Common myeloid progenitor, CD34-positive (primary cell): ENCODE results near the gene GTF2A1. TPM values are rescaled to one million over a fixed set of nuclear protein-coding genes. Genes with fewer than 3 reads are reported as not detected.

Experiments
- CTCF ChIA-PET: fragments of 350-600 bp; sonication (Branson Sonifier 250); formaldehyde crosslinking; loops from one replicate; lab custom pipeline; 2021; ENCODE audit warnings: antibody characterized with exemption; lab: Charles Lee
- POLR2A ChIA-PET: fragments of 350-600 bp; sonication (Branson Sonifier 250); formaldehyde crosslinking; loops from one replicate; lab custom pipeline; 2021; ENCODE audit warnings: antibody characterized with exemption; lab: Charles Lee
- DNase-seq, 3 donors: peaks; one replicate each; pipeline versions ENCODE4 v3.0.0 to v3.0.0-alpha.2; 2013
- H3K27ac ChIP-seq, 2 experiments: 1 replicate in 1 of 2; 2 replicates in 1 of 2; pipeline ENCODE4 v1.7.0; 2013; ENCODE audit warnings: inconsistent platforms in 2 of 2, low read length in 2 of 2, mild to moderate bottlenecking in 2 of 2, low read depth in 1 of 2, moderate library complexity in 1 of 2; ENCODE audit not compliant: severe bottlenecking in 2 of 2, insufficient read depth in 1 of 2, poor library complexity in 1 of 2
- H3K27me3 ChIP-seq, 5 experiments: replicated peaks in 2 of 5; 1 replicate in 3 of 5; 2 replicates in 2 of 5; pipeline versions ENCODE4 v1.6.1 to v1.7.0; 2013; ENCODE audit warnings: low read length in 4 of 5, mild to moderate bottlenecking in 2 of 5, moderate library complexity in 2 of 5, inconsistent platforms in 1 of 5; ENCODE audit not compliant: insufficient read depth in 5 of 5, control insufficient read depth in 4 of 5
- H3K36me3 ChIP-seq, 4 experiments: 1 replicate in 2 of 4; 2 replicates in 2 of 4; pipeline versions ENCODE4 v1.6.1 to v1.7.0; 2013; ENCODE audit warnings: low read length in 3 of 4, control low read depth in 1 of 4, mild to moderate bottlenecking in 1 of 4; ENCODE audit not compliant: control insufficient read depth in 4 of 4, insufficient read depth in 4 of 4
- H3K4me1 ChIP-seq, 4 experiments: 1 replicate in 3 of 4; 2 replicates in 1 of 4; pipeline versions ENCODE4 v1.6.1 to v1.7.1; 2013; ENCODE audit warnings: low read length in 3 of 4, mild to moderate bottlenecking in 3 of 4, control low read depth in 1 of 4, inconsistent platforms in 1 of 4, moderate library complexity in 1 of 4; ENCODE audit not compliant: control insufficient read depth in 4 of 4, insufficient read depth in 4 of 4; ENCODE audit errors: control extremely low read depth in 1 of 4
- H3K4me3 ChIP-seq, 7 experiments: 1 replicate in 4 of 7; 2 replicates in 3 of 7; pipeline versions ENCODE4 v1.5.1 to v1.7.0; 2013; ENCODE audit warnings: mild to moderate bottlenecking in 7 of 7, low read length in 6 of 7, moderate library complexity in 6 of 7, inconsistent platforms in 2 of 7, low read depth in 2 of 7, control low read depth in 1 of 7; ENCODE audit not compliant: insufficient read depth in 4 of 7, control insufficient read depth in 1 of 7; ENCODE audit errors: extremely low read depth in 1 of 7
- H3K9me3 ChIP-seq, 5 experiments: 1 replicate in 4 of 5; 2 replicates in 1 of 5; pipeline versions ENCODE4 v1.6.1 to v1.7.1; 2013; ENCODE audit warnings: low read length in 4 of 5, mild to moderate bottlenecking in 2 of 5, inconsistent platforms in 1 of 5, low read depth in 1 of 5, moderate library complexity in 1 of 5; ENCODE audit not compliant: control insufficient read depth in 4 of 5, insufficient read depth in 2 of 5; ENCODE audit errors: control extremely low read depth in 1 of 5
- WGBS: methylation state at CpG from one replicate; pipeline ENCODE4 v1.1.5; 2013; ENCODE audit not compliant: insufficient coverage; 5-methylcytosine and 5-hydroxymethylcytosine counted together
- polyA plus RNA-seq: library from polyadenylated mRNA; unstranded; fragments of 120-200 nt; gene quantifications from one replicate; pipeline ENCODE4 v1.2.1, GENCODE V29; 2013

GTF2A1 gene
- 13.2 TPM for polyA plus RNA-seq

- peaks cover 0 to 2% (median under 1%) of the 10 kb centered on the region in 4 experiments for H3K36me3 ChIP-seq
- no peaks in the 10 kb centered on the region for H3K27me3 ChIP-seq
- H3K4me3 ChIP-seq = peak within 1 kb of the TSS; percentile 73 to 99 (median 93)
- ChIA-PET CTCF (interaction anchor here (0.7 to 3.7 kb wide), 5 partner anchors 13 to 309 kb away, joined by 3 to 8 read pairs (median 4); no protein-coding TSS in a partner anchor), POLR2A (interaction anchor here (0.8 to 1.3 kb wide), 5 partner anchors 51 to 313 kb away, joined by 3 to 7 read pairs (median 4); partner anchors contain the start of gene SEL1L)
- peaks cover 15 to 34% (median 29%) of the 10 kb centered on the region in 4 experiments for H3K4me1 ChIP-seq
- peak; percentile 97 to 99 (median 99) for DNase-seq
- H3K9me3 ChIP-seq = no peaks in the 10 kb centered on the region
- under 1% methylated on average over 63 of the region's 84 CpGs for WGBS
- H3K27ac ChIP-seq = peak within 1 kb of the TSS; percentile 98 to 99
Observed at GRCh38 chr14:81220830-81221578, at the start of gene GTF2A1. TSS of gene GTF2A1 (minus strand) at chr14:81220959. CDS start at chr14:81220518, 441 bp downstream.

- H3K9me3 ChIP-seq = no peaks in the 10 kb centered on the region
- peaks cover 7 to 31% (median 21%) of the 10 kb centered on the region in 4 experiments for H3K4me1 ChIP-seq
- no peak overlapping the region for H3K27ac ChIP-seq
- POLR2A ChIA-PET = no interaction called here
- CTCF ChIA-PET = interaction anchor here (0.6 to 14.6 kb wide), 14 partner anchors 8 to 202 kb away, joined by 3 to 285 read pairs (median 3); no protein-coding TSS in a partner anchor
- no peaks in the 10 kb centered on the region for H3K27me3 ChIP-seq
- no peak for DNase-seq
- H3K4me3 ChIP-seq = no peak overlapping the region
- H3K36me3 ChIP-seq = peaks cover 0 to 19% (median 9%) of the 10 kb centered on the region in 4 experiments
- whole genome bisulfite sequencing = 90% methylated on average over 2 of the region's 3 CpGs
Observed at GRCh38 chr14:81269979-81270375, 49.2 kb upstream of the GTF2A1 start.

GRCh38 chr14:81269100-81269978, 48.6 kb upstream of the GTF2A1 start:
- H3K36me3 ChIP-seq = peaks cover 0 to 19% (median 9%) of the 10 kb centered on the region in 4 experiments
- 100% methylated on average over 2 of the region's 7 CpGs for WGBS
- POLR2A ChIA-PET = no interaction called here
- H3K9me3 ChIP-seq = no peaks in the 10 kb centered on the region
- no peaks in the 10 kb centered on the region for H3K27me3 ChIP-seq
- no peak overlapping the region for H3K27ac ChIP-seq
- DNase-seq = peak; percentile 66 to 76 (median 69)
- no peak overlapping the region for H3K4me3 ChIP-seq
- CTCF ChIA-PET = interaction anchor here (0.6 to 14.6 kb wide), 24 partner anchors 9 to 242 kb away, joined by 3 to 285 read pairs (median 3); no protein-coding TSS in a partner anchor
- H3K4me1 ChIP-seq = peaks cover 7 to 31% (median 22%) of the 10 kb centered on the region in 4 experiments

- WGBS = 44% methylated on average over 2 of the region's 3 CpGs
- no peaks in the 10 kb centered on the region for H3K27me3 ChIP-seq
- peak overlapping the region in 1 of 7 experiments; percentile 0 for H3K4me3 ChIP-seq
- H3K36me3 ChIP-seq = peaks cover 0 to 21% (median 6%) of the 10 kb centered on the region in 4 experiments
- CTCF ChIA-PET = interaction anchor here (0.9 to 14.6 kb wide), 16 partner anchors 8 to 226 kb away, joined by 3 to 285 read pairs (median 4); no protein-coding TSS in a partner anchor
- DNase-seq = peak; percentile 19 to 65 (median 49)
- peaks cover 7 to 31% (median 22%) of the 10 kb centered on the region in 4 experiments for H3K4me1 ChIP-seq
- peak overlapping the region in 1 of 2 experiments; percentile 3 for H3K27ac ChIP-seq
- H3K9me3 ChIP-seq = no peaks in the 10 kb centered on the region
- POLR2A ChIA-PET = no interaction called here
Observed at GRCh38 chr14:81268016-81268416, 47.3 kb upstream of the GTF2A1 start.

GRCh38 chr14:81265636-81266169, 44.9 kb upstream of the GTF2A1 start:
- 94% methylated on average over 2 of the region's 3 CpGs for WGBS
- no peaks in the 10 kb centered on the region for H3K9me3 ChIP-seq
- H3K4me1 ChIP-seq = peaks cover 7 to 31% (median 22%) of the 10 kb centered on the region in 4 experiments
- H3K27ac ChIP-seq = no peak overlapping the region
- no peaks in the 10 kb centered on the region for H3K27me3 ChIP-seq
- CTCF ChIA-PET = interaction anchor here (0.7 to 14.6 kb wide), 5 partner anchors 10 to 199 kb away, joined by 3 to 285 read pairs (median 13); no protein-coding TSS in a partner anchor
- no peak overlapping the region for H3K4me3 ChIP-seq
- peaks cover 0 to 19% (median 8%) of the 10 kb centered on the region in 4 experiments for H3K36me3 ChIP-seq
- DNase-seq = no peak
- POLR2A ChIA-PET = no interaction called here

- ChIA-PET POLR2A (no interaction called here), CTCF (interaction anchor here (0.8 to 14.6 kb wide), 3 partner anchors 39 to 200 kb away, joined by 3 to 285 read pairs (median 80); no protein-coding TSS in a partner anchor)
- no CpG with 5 or more reads among the region's 1 CpG for WGBS
- no peaks in the 10 kb centered on the region for H3K27me3 ChIP-seq
- no peak overlapping the region for H3K27ac ChIP-seq
- H3K4me3 ChIP-seq = no peak overlapping the region
- H3K4me1 ChIP-seq = peaks cover 7 to 29% (median 21%) of the 10 kb centered on the region in 4 experiments
- H3K36me3 ChIP-seq = peaks cover 0 to 15% (median 6%) of the 10 kb centered on the region in 4 experiments
- no peak for DNase-seq
- no peaks in the 10 kb centered on the region for H3K9me3 ChIP-seq
Observed at GRCh38 chr14:81264671-81265070, 43.9 kb upstream of the GTF2A1 start.
